Caco-2 (cell line): ENCODE data around the gene GADD45GIP1. TPM values are rescaled to one million over a fixed set of nuclear protein-coding genes. Genes with fewer than 3 reads are reported as not detected.

Experiments used
- BruUV-seq: library from RNA; stranded (reverse); fragments of 400-500 nt; replicated peaks from 2 replicates; lab custom pipeline; 2021; lab: Mats Ljungman, UMichigan
- CTCF ChIA-PET: fragments of 300-600 bp; sonication (Branson Sonifier 250); formaldehyde crosslinking; loops from one replicate; lab custom pipeline; 2022; ENCODE audit warnings: antibody characterized with exemption; lab: Charles Lee
- POLR2A ChIA-PET: fragments of 300-600 bp; sonication (Branson Sonifier 250); formaldehyde crosslinking; loops from one replicate; lab custom pipeline; 2022; ENCODE audit warnings: antibody characterized with exemption; lab: Charles Lee
- DNase-seq, 2 experiments: peaks; one replicate each; pipeline versions ENCODE4 v3.0.0 to v3.0.0-alpha.2; 2020 to 2022
- H3K27me3 ChIP-seq: replicated peaks from 2 replicates; pipeline ENCODE4 v1.6.0; 2011; ENCODE audit warnings: low read length; ENCODE audit not compliant: control insufficient read depth, insufficient read depth
- H3K36me3 ChIP-seq: 2 replicates; pipeline ENCODE4 v1.5.1; 2011; ENCODE audit warnings: low read length; ENCODE audit not compliant: control insufficient read depth, insufficient read depth
- H3K4me1 ChIP-seq: fragments of 250-450 bp; sonication (Bioruptor Pico); 2 replicates; pipeline ENCODE4 v1.5.1; 2020; ENCODE audit warnings: mild to moderate bottlenecking
- H3K4me3 ChIP-seq: 2 replicates; pipeline ENCODE4 v1.5.1; 2011; ENCODE audit warnings: low read depth, mild to moderate bottlenecking, control low read depth, low read length
- H3K9me3 ChIP-seq: fragments of 250-450 bp; sonication (Bioruptor Pico); 2 replicates; pipeline ENCODE4 v1.5.1; 2020; ENCODE audit warnings: mild to moderate bottlenecking, moderate library complexity
- H3K27ac Mint-ChIP-seq: one replicate; pipeline ENCODE4 v1.8.0; 2022; ENCODE audit warnings: mixed read lengths; ENCODE audit not compliant: unreplicated experiment
- H3K27me3 Mint-ChIP-seq: one replicate; pipeline ENCODE4 v1.8.0; 2022; ENCODE audit warnings: mixed read lengths; ENCODE audit not compliant: insufficient read depth, unreplicated experiment
- H3K36me3 Mint-ChIP-seq: one replicate; pipeline ENCODE4 v1.8.0; 2022; ENCODE audit warnings: mild to moderate bottlenecking, mixed read lengths; ENCODE audit not compliant: insufficient read depth, unreplicated experiment
- H3K4me1 Mint-ChIP-seq: one replicate; pipeline ENCODE4 v1.8.0; 2022; ENCODE audit warnings: low read depth, mixed read lengths; ENCODE audit not compliant: unreplicated experiment
- H3K4me3 Mint-ChIP-seq: one replicate; pipeline ENCODE4 v1.8.0; 2022; ENCODE audit warnings: mild to moderate bottlenecking, moderate library complexity, mixed read lengths; ENCODE audit not compliant: unreplicated experiment
- H3K9me3 Mint-ChIP-seq: one replicate; pipeline ENCODE4 v1.8.0; 2022; ENCODE audit warnings: mixed read lengths; ENCODE audit not compliant: unreplicated experiment
- CTCF ChIP-seq, 2 experiments: fragments of 200-600 bp in 1 of 2; IDR thresholded peaks; 1 replicate in 1 of 2; 2 replicates in 1 of 2; pipeline versions ENCODE4 v1.5.1 to v1.8.0; 2011 to 2022; ENCODE audit warnings: antibody characterized with exemption in 1 of 2, control low read depth in 1 of 2, inconsistent platforms in 1 of 2, low read depth in 1 of 2, low read length in 1 of 2, mild to moderate bottlenecking in 1 of 2, moderate library complexity in 1 of 2; ENCODE audit not compliant: insufficient read depth in 1 of 2, severe bottlenecking in 1 of 2, unreplicated experiment in 1 of 2
- intact Hi-C: fragments of 100-400 bp; cut with micrococcal nuclease; formaldehyde crosslinking; loops from one replicate; pipeline ENCODE4 v1.10.0; 2022; ENCODE audit not compliant: unreplicated experiment
- total RNA-seq: library from RNA; stranded (reverse); gene quantifications from 2 replicates; pipeline ENCODE4 v1.2.3, GENCODE V29; 2022

Gene GADD45GIP1
- total RNA-seq, 1 experiment from 2014 or later: 39.3 TPM

DNA sequence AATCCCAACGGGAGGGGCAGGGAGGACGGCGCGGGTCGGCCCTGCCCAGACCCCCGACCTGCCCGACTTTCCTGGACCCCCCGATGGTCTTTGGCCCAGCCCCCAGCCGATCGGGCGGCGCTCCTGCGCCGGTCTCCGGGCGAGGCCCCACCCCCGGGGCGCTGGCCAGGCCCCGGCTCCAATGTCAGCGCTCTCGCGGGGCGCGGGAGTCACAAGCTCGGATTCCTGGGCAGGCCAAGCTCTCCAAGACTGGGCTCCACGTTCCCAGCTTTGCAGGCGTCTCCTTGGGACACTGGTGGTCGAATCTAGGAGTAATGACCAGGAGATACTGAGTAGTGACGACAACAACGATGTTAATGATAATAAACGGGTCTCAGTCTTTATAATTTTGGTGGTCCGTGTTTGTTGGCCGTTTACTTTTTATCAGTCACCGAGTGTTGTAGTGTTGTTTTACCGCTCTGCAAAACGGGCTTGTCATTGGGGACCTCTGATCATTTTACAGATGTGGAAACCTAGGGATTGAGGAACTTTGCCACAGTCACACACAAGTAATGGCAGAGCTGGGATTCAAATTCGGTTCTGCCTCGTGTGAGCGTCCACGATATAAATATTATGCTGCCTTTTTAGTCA lies 10.8 kb downstream of the GADD45GIP1 start:
- H3K4me3 Mint-ChIP-seq: peak overlapping the region; percentile 83
- TSS peak; percentile 19 for BruUV-seq
- intact Hi-C loops: no loop called here

GRCh38 chr19:12945479-12946091 lies 11.4 kb downstream of the GADD45GIP1 start, which contains the start of gene RAD23A:
TSS of gene RAD23A (plus strand) at chr19:12945862. CDS start at chr19:12945949, 87 bp downstream.
- Mint-ChIP-seq H3K4me1 (peaks cover 13% of the 10 kb centered on the region), H3K27me3 (no peaks in the 10 kb centered on the region), H3K27ac (peak within 1 kb of the TSS; percentile 96), H3K4me3 (peak within 1 kb of the TSS; percentile 83), H3K36me3 (peaks cover 97% of the 10 kb centered on the region), H3K9me3 (no peaks in the 10 kb centered on the region)
- BruUV-seq: no TSS peak
- no peaks in the 10 kb centered on the region for H3K27me3 ChIP-seq
- no peak for TF ChIP-seq CTCF (IDR thresholded peaks at IDR 0.05; ENCODE audit: insufficient read depth in 1 of 2, low read depth in 1 of 2, low read length in 1 of 2, severe bottlenecking in 1 of 2, unreplicated experiment in 1 of 2)
- H3K9me3 ChIP-seq: no peaks in the 10 kb centered on the region
- peak; percentile 96 to 97 for DNase-seq
- CTCF ChIA-PET: interaction anchor here (0.7 kb wide), 1 partner anchor 20 kb away, joined by 3 read pairs; no protein-coding TSS in a partner anchor
- peak within 1 kb of the TSS; percentile 77 for H3K4me3 ChIP-seq
- intact Hi-C loops: no loop called here
- POLR2A ChIA-PET: interaction anchor here (0.9 to 1.0 kb wide), 3 partner anchors 8 to 55 kb away, joined by 5 to 17 read pairs (median 14); partner anchors contain the start of gene GCDH
- peaks cover 12% of the 10 kb centered on the region for H3K4me1 ChIP-seq
- peaks cover 8% of the 10 kb centered on the region for H3K36me3 ChIP-seq

More for the DNA sequence above, 10.8 kb downstream of the GADD45GIP1 start:
- Mint-ChIP-seq H3K9me3 (no peaks in the 10 kb centered on the region), H3K27me3 (no peaks in the 10 kb centered on the region), H3K36me3 (peaks cover 97% of the 10 kb centered on the region), H3K27ac (peak overlapping the region; percentile 96), H3K4me1 (peaks cover 13% of the 10 kb centered on the region)
- peak overlapping the region; percentile 77 for H3K4me3 ChIP-seq
- TF ChIP-seq CTCF (IDR thresholded peaks at IDR 0.05; ENCODE audit: insufficient read depth in 1 of 2, low read depth in 1 of 2, low read length in 1 of 2, severe bottlenecking in 1 of 2, unreplicated experiment in 1 of 2): no peak
- peaks cover 3% of the 10 kb centered on the region for H3K36me3 ChIP-seq
- no peaks in the 10 kb centered on the region for H3K9me3 ChIP-seq
- H3K4me1 ChIP-seq: peaks cover 8% of the 10 kb centered on the region
- POLR2A ChIA-PET: interaction anchor here (0.5 to 1.0 kb wide), 15 partner anchors 9 to 1460 kb away, joined by 3 to 17 read pairs (median 6); partner anchors contain the start of genes GCDH and NFIX
- CTCF ChIA-PET: interaction anchor here (0.6 to 0.7 kb wide), 6 partner anchors 19 to 1150 kb away, joined by 3 read pairs; no protein-coding TSS in a partner anchor
- DNase-seq: peak; percentile 84
- H3K27me3 ChIP-seq: no peaks in the 10 kb centered on the region

DNA sequence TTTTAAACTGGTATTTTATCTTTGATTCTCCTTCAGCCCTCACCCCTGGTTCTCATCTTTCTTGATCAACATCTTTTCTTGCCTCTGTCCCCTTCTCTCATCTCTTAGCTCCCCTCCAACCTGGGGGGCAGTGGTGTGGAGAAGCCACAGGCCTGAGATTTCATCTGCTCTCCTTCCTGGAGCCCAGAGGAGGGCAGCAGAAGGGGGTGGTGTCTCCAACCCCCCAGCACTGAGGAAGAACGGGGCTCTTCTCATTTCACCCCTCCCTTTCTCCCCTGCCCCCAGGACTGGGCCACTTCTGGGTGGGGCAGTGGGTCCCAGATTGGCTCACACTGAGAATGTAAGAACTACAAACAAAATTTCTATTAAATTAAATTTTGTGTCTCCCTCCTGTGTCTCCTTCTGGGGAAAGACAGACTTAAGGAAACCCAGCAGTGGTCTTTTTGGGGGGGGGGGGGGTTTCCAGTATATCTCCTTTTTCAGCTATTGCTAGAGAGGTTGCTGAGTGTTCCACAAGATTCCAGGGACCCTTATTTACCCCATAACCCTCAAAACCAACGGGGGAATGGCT lies 12.8 kb downstream of the GADD45GIP1 start:
- H3K27ac Mint-ChIP-seq: peak overlapping the region; percentile 96
- Histone ChIP-seq H3K36me3 (peaks cover 15% of the 10 kb centered on the region), H3K9me3 (no peaks in the 10 kb centered on the region), H3K4me3 (no peak overlapping the region), H3K27me3 (no peaks in the 10 kb centered on the region), H3K4me1 (peaks cover 23% of the 10 kb centered on the region)
- no peaks in the 10 kb centered on the region for H3K27me3 Mint-ChIP-seq
- no peak overlapping the region for H3K4me3 Mint-ChIP-seq
- H3K36me3 Mint-ChIP-seq: peaks cover 97% of the 10 kb centered on the region
- CTCF ChIA-PET: no interaction called here
- no TSS peak for BruUV-seq
- TF ChIP-seq CTCF (IDR thresholded peaks at IDR 0.05; ENCODE audit: insufficient read depth in 1 of 2, low read depth in 1 of 2, low read length in 1 of 2, severe bottlenecking in 1 of 2, unreplicated experiment in 1 of 2): no peak
- POLR2A ChIA-PET: no interaction called here
- H3K4me1 Mint-ChIP-seq: peaks cover 7% of the 10 kb centered on the region
- DNase-seq: no peak
- H3K9me3 Mint-ChIP-seq: no peaks in the 10 kb centered on the region
- intact Hi-C loops: no loop called here
